ENCODE measurements around the gene TRIP12. TPM values are rescaled to one million over a fixed set of nuclear protein-coding genes. Genes with fewer than 3 reads are reported as not detected.
"Not testable (repeated sequence)": the region's sequence is repeated elsewhere in the genome, so short reads cannot be mapped to it uniquely, and the experiment has no call there.

TRIP12 gene
- total RNA-seq, 1 experiment from 2014 or later: 115 TPM

- ChIA-PET POLR2A (no interaction called here), CTCF (no interaction called here)
- H3K4me3 Mint-ChIP-seq (ENCODE audit: unreplicated experiment): no peak overlapping the region
- DNase-seq: no peak
- H3K9me3 Mint-ChIP-seq (ENCODE audit: unreplicated experiment): no peaks in the 10 kb centered on the region
- intact Hi-C loops (cut with micrococcal nuclease; ENCODE audit: unreplicated experiment): no loop called here
- Histone ChIP-seq H3K36me3 (ENCODE audit: control insufficient read depth, insufficient read depth, low read length) (no peaks in the 10 kb centered on the region; the same call in 1 of the 2 replicates), H3K4me3 (ENCODE audit: low read depth, low read length) (no peak overlapping the region), H3K27me3 (replicated peaks; ENCODE audit: control insufficient read depth, insufficient read depth, low read length) (no peaks in the 10 kb centered on the region), H3K4me1 (no peaks in the 10 kb centered on the region), H3K9me3 (no peaks in the 10 kb centered on the region)
- no peaks in the 10 kb centered on the region for H3K4me1 Mint-ChIP-seq (ENCODE audit: low read depth, unreplicated experiment)
- no TSS peak for BruUV-seq (replicated peaks)
- peaks cover 13% of the 10 kb centered on the region for H3K36me3 Mint-ChIP-seq (ENCODE audit: insufficient read depth, unreplicated experiment)
- no peak overlapping the region for H3K27ac Mint-ChIP-seq (ENCODE audit: unreplicated experiment)
- H3K27me3 Mint-ChIP-seq (ENCODE audit: insufficient read depth, unreplicated experiment): no peaks in the 10 kb centered on the region
- no peak for TF ChIP-seq CTCF (IDR thresholded peaks at IDR 0.05; ENCODE audit: insufficient read depth in 1 of 2, low read depth in 1 of 2, low read length in 1 of 2, severe bottlenecking in 1 of 2, unreplicated experiment in 1 of 2)
These were observed 18.8 kb downstream of the TRIP12 start for GRCh38 chr2:229903037-229903436.

DNA sequence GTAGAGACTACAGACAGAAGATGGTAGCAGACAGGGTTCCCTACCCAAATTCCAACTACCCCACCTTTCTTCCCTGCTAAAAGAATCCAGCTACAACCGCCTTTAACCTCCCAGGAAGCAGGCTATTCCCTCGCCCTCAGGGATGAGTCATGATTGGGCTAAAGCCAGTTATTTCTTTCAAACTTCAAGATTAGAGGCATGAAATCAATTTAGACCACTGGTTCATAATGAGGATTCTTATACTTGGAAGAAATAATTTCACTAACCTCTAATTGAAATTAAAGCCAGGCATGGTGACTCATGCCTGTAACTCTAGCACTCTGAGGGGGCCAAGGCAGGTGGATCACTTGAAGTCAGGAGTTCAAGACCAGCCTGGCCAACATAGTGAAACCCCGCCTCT is 20.0 kb downstream of the TRIP12 start:
- Histone ChIP-seq H3K4me1 (no peaks in the 10 kb centered on the region), H3K27me3 (replicated peaks; ENCODE audit: control insufficient read depth, insufficient read depth, low read length) (no peaks in the 10 kb centered on the region), H3K4me3 (ENCODE audit: low read depth, low read length) (no peak overlapping the region), H3K9me3 (no peaks in the 10 kb centered on the region), H3K36me3 (ENCODE audit: control insufficient read depth, insufficient read depth, low read length) (no peaks in the 10 kb centered on the region; the same call in 1 of the 2 replicates)
- POLR2A ChIA-PET: no interaction called here
- Mint-ChIP-seq H3K27me3 (ENCODE audit: insufficient read depth, unreplicated experiment) (no peaks in the 10 kb centered on the region), H3K9me3 (ENCODE audit: unreplicated experiment) (no peaks in the 10 kb centered on the region), H3K4me1 (ENCODE audit: low read depth, unreplicated experiment) (no peaks in the 10 kb centered on the region), H3K36me3 (ENCODE audit: insufficient read depth, unreplicated experiment) (peaks cover 13% of the 10 kb centered on the region), H3K4me3 (ENCODE audit: unreplicated experiment) (no peak overlapping the region), H3K27ac (ENCODE audit: unreplicated experiment) (no peak overlapping the region)
- CTCF ChIA-PET: no interaction called here
- BruUV-seq (replicated peaks): no TSS peak
- TF ChIP-seq CTCF (IDR thresholded peaks at IDR 0.05; ENCODE audit: insufficient read depth in 1 of 2, low read depth in 1 of 2, low read length in 1 of 2, severe bottlenecking in 1 of 2, unreplicated experiment in 1 of 2): no peak
- no peak for DNase-seq
- intact Hi-C loops (cut with micrococcal nuclease; ENCODE audit: unreplicated experiment): no loop called here

GRCh38 chr2:229900514-229900913 is 21.3 kb downstream of the TRIP12 start:
- BruUV-seq (replicated peaks); CTCF ChIA-PET; H3K4me3 Mint-ChIP-seq (ENCODE audit: unreplicated experiment); POLR2A ChIA-PET; H3K4me3 ChIP-seq (ENCODE audit: low read depth, low read length); intact Hi-C loops (cut with micrococcal nuclease; ENCODE audit: unreplicated experiment); H3K36me3 ChIP-seq (ENCODE audit: control insufficient read depth, insufficient read depth, low read length); H3K9me3 ChIP-seq; H3K27me3 ChIP-seq (replicated peaks; ENCODE audit: control insufficient read depth, insufficient read depth, low read length); DNase-seq; H3K27ac Mint-ChIP-seq (ENCODE audit: unreplicated experiment); H3K4me1 Mint-ChIP-seq (ENCODE audit: low read depth, unreplicated experiment); H3K4me1 ChIP-seq; H3K9me3 Mint-ChIP-seq (ENCODE audit: unreplicated experiment); H3K27me3 Mint-ChIP-seq (ENCODE audit: insufficient read depth, unreplicated experiment): not testable (repeated sequence)
- peaks cover 13% of the 10 kb centered on the region for H3K36me3 Mint-ChIP-seq (ENCODE audit: insufficient read depth, unreplicated experiment)

DNA sequence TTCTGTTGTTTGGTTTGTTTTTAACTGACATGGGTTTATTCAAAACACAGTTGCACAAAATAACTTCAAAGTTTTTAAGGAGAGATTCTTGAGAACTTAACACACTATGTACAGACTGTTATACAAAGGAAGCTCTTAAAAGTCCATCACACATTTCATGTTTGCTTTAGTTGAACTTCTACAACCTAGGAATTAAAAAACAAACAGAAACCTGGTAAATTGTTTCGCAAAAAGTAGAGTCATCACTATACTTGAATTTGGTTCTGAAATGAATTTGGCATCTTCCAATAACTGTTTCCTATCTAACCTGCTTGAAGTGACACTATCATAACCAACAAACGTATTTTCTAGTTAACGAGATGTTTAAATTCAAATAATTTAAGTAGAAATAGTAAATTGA is 21.8 kb downstream of the TRIP12 start:
- intact Hi-C loops (cut with micrococcal nuclease; ENCODE audit: unreplicated experiment): no loop called here

More for the DNA sequence above, 21.8 kb downstream of the TRIP12 start:
- H3K27me3 ChIP-seq (replicated peaks; ENCODE audit: control insufficient read depth, insufficient read depth, low read length): no peaks in the 10 kb centered on the region
- DNase-seq: no peak
- H3K4me3 ChIP-seq (ENCODE audit: low read depth, low read length): no peak overlapping the region
- no peak for TF ChIP-seq CTCF (IDR thresholded peaks at IDR 0.05; ENCODE audit: insufficient read depth in 1 of 2, low read depth in 1 of 2, low read length in 1 of 2, severe bottlenecking in 1 of 2, unreplicated experiment in 1 of 2)
- no peak overlapping the region for H3K4me3 Mint-ChIP-seq (ENCODE audit: unreplicated experiment)
- no peaks in the 10 kb centered on the region for H3K4me1 Mint-ChIP-seq (ENCODE audit: low read depth, unreplicated experiment)
- no peaks in the 10 kb centered on the region for H3K9me3 ChIP-seq
- H3K4me1 ChIP-seq: no peaks in the 10 kb centered on the region
- H3K36me3 ChIP-seq (ENCODE audit: control insufficient read depth, insufficient read depth, low read length): no peaks in the 10 kb centered on the region; the same call in 1 of the 2 replicates
- ChIA-PET POLR2A (no interaction called here), CTCF (no interaction called here)
- BruUV-seq (replicated peaks): no TSS peak
- no peaks in the 10 kb centered on the region for H3K27me3 Mint-ChIP-seq (ENCODE audit: insufficient read depth, unreplicated experiment)
- peaks cover 13% of the 10 kb centered on the region for H3K36me3 Mint-ChIP-seq (ENCODE audit: insufficient read depth, unreplicated experiment)
- H3K27ac Mint-ChIP-seq (ENCODE audit: unreplicated experiment): no peak overlapping the region
- no peaks in the 10 kb centered on the region for H3K9me3 Mint-ChIP-seq (ENCODE audit: unreplicated experiment)
